ENCODE results near the gene EIF3L. TPM values are rescaled to one million over a fixed set of nuclear protein-coding genes. Genes with fewer than 3 reads are reported as not detected.

EIF3L gene
- total and polyA plus RNA-seq, 9 of the 15 experiments (the other 6 are each of a cell fraction or from before 2014, with no cell fraction given), result 257 to 699 (median 368) TPM

GRCh38 chr22:37827056-37827455, 22.2 kb upstream of the EIF3L start:
- ATAC-seq (no peak), DNase-seq (ENCODE audit: extremely low read depth in 1 of 4, low spot score in 3 of 4) (no peak), FAIRE-seq (no peak)
- Histone ChIP-seq H3K9me3 (replicated peaks; ENCODE audit: control insufficient read depth, insufficient read depth, low read depth, low read length) (no peaks in the 10 kb centered on the region), H3K4me1 (replicated peaks in 1 of 2; ENCODE audit: control insufficient read depth in 2 of 2, insufficient read depth in 2 of 2, low read length in 2 of 2) (peaks cover 0 to 8% of the 10 kb centered on the region in 2 experiments; a peak in 3 of 5 replicates), H3K4me2 (ENCODE audit: insufficient read depth, low read length) (no peak overlapping the region), H4K20me1 (replicated peaks; ENCODE audit: control insufficient read depth, insufficient read depth, low read length) (no peaks in the 10 kb centered on the region), H3K36me3 (ENCODE audit: control insufficient read depth, insufficient read depth, low read length) (peaks cover 25% of the 10 kb centered on the region; the same call in 1 of the 3 replicates), H3K4me3 (no peak overlapping the region), H3K9me1 (ENCODE audit: control insufficient read depth, insufficient read depth, low read length) (no peaks in the 10 kb centered on the region), H3K9ac (ENCODE audit: insufficient read depth in 1 of 2, low read depth in 2 of 2, low read length in 2 of 2) (no peak overlapping the region), H2AFZ (ENCODE audit: low read depth, low read length) (no peak overlapping the region), H3K27me3 (ENCODE audit: control insufficient read depth in 2 of 2, insufficient read depth in 2 of 2, low read length in 2 of 2) (no peaks in the 10 kb centered on the region), H3K27ac (ENCODE audit: extremely low read depth, low read depth, low read length) (no peak overlapping the region), H3K79me2 (ENCODE audit: control insufficient read depth, insufficient read depth, low read length) (no peaks in the 10 kb centered on the region)
- BruUV-seq (replicated peaks), result no TSS peak
- ChIA-PET POLR2A (interaction anchor here (1.0 to 1.1 kb wide), 2 partner anchors 8 kb away, joined by 4 to 7 read pairs; no protein-coding TSS in a partner anchor), CTCF (ENCODE audit: low intra/inter-chr PET ratio) (no interaction called here)
- TF ChIP-seq SREBF1 (IDR thresholded peaks at IDR 0.05; ENCODE audit: borderline replicate concordance, low read depth, low read length), result no peak
- WGBS (ENCODE audit: insufficient coverage, low coverage, missing lambda C conversion rate), result 84% methylated on average over 5 of the region's 9 CpGs
- in situ Hi-C loops (cut with MboI), result no loop called here
- intact Hi-C loops (cut with micrococcal nuclease), result no loop called here

DNA sequence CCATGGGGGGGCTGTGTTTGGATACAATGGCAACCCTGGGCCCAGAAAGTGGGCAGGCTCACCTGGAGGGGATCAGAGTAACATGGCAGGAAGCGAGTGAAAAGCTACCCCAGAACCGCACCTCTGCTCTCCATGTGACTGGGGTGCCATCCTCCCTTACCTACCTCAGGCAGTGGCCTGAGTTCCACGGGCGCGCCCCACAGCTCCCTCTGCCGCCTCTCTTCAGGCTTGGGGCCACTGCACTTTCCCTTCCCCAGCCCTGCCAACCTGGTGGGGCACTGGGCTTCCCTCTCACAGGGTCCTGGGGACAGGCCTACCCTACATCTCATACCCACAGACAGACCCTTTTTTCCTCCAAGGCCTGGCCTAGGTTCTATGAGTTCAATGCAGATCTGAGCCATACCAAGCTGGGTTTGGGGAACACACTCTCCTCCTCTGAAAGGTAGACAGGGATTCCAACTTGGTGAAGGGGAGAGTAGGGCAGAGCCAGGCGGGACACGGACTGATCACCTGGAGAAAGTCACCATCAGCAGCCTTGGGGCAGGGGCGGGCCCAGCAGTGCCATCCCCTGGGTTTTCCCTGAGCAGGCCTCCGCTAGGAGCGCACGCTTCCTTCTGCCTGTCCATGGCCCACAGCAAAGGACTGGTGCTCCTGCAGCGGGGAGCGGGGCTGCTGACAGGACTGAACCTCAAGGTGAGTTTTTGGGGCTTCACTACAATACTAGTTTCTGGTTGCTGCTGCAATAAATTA, 19.0 kb upstream of the EIF3L start:
- no peaks in the 10 kb centered on the region for H3K27me3 ChIP-seq (ENCODE audit: control insufficient read depth in 2 of 2, insufficient read depth in 2 of 2, low read length in 2 of 2)
- H3K9ac ChIP-seq (ENCODE audit: insufficient read depth in 1 of 2, low read depth in 2 of 2, low read length in 2 of 2), result peak overlapping the region in 1 of 2 experiments; percentile 52; a peak in 2 of 4 replicates
- in situ Hi-C loops (cut with MboI) (no loop called here), intact Hi-C loops (cut with micrococcal nuclease) (no loop called here)
- CTCF ChIA-PET (ENCODE audit: low intra/inter-chr PET ratio), result no interaction called here
- no TSS peak for BruUV-seq (replicated peaks)
- FAIRE-seq, result no peak
- H3K9me3 ChIP-seq (replicated peaks; ENCODE audit: control insufficient read depth, insufficient read depth, low read depth, low read length), result no peaks in the 10 kb centered on the region
- TF ChIP-seq POLR2G (IDR thresholded peaks at IDR 0.05; ENCODE audit: low read depth, low read length) (peak; percentile 53; the same call in 1 of the 2 replicates), MED1 (CRISPR knock-in tag; IDR thresholded peaks at IDR 0.05; ENCODE audit: borderline replicate concordance) (no peak), RBFOX2 (IDR thresholded peaks at IDR 0.05; ENCODE audit: low read depth, low read length) (peak; percentile 24; the same call in 1 of the 2 replicates)
- no peak for ATAC-seq
- H3K4me3 ChIP-seq, result no peak overlapping the region
- POLR2A ChIA-PET, result interaction anchor here (0.7 to 1.2 kb wide), 3 partner anchors 13 to 175 kb away, joined by 3 to 4 read pairs (median 4); no protein-coding TSS in a partner anchor
- H2AFZ ChIP-seq (ENCODE audit: low read depth, low read length), result no peak overlapping the region
- no peaks in the 10 kb centered on the region for H3K9me1 ChIP-seq (ENCODE audit: control insufficient read depth, insufficient read depth, low read length)
- H3K79me2 ChIP-seq (ENCODE audit: control insufficient read depth, insufficient read depth, low read length), result no peaks in the 10 kb centered on the region
- H3K4me2 ChIP-seq (ENCODE audit: insufficient read depth, low read length), result no peak overlapping the region
- H3K36me3 ChIP-seq (ENCODE audit: control insufficient read depth, insufficient read depth, low read length), result peaks cover 52% of the 10 kb centered on the region; the same call in 2 of the 3 replicates
- 81% methylated on average over 10 of the region's 14 CpGs for WGBS (ENCODE audit: insufficient coverage, low coverage, missing lambda C conversion rate)
- no peaks in the 10 kb centered on the region for H4K20me1 ChIP-seq (replicated peaks; ENCODE audit: control insufficient read depth, insufficient read depth, low read length)
- H3K27ac ChIP-seq (ENCODE audit: extremely low read depth, low read depth, low read length), result no peak overlapping the region
- no peaks in the 10 kb centered on the region; a peak in 1 of 5 replicates for H3K4me1 ChIP-seq (replicated peaks in 1 of 2; ENCODE audit: control insufficient read depth in 2 of 2, insufficient read depth in 2 of 2, low read length in 2 of 2)
- no peak for DNase-seq (ENCODE audit: extremely low read depth in 1 of 4, low spot score in 3 of 4)

Measured in K562 (cell line).